ENCODE results near the gene SLC49A4.

SLC49A4 gene

GRCh38 chr3:122755491-122755890 is 39.4 kb upstream of the SLC49A4 start:
- ChIA-PET CTCF (interaction anchor here (0.6 to 1.4 kb wide), 8 partner anchors 11 to 316 kb away, joined by 3 to 4 read pairs (median 3); partner anchors contain the start of genes HSPBAP1 and SEMA5B), POLR2A (no interaction called here)
- no peak for TF ChIP-seq FOXA1 (IDR thresholded peaks at IDR 0.05)
- TF ChIP-seq NFRKB (IDR thresholded peaks at IDR 0.05): no peak
- no peak for TF ChIP-seq TARDBP (IDR thresholded peaks at IDR 0.05)
- TF ChIP-seq SUZ12 (IDR thresholded peaks at IDR 0.05): no peak
- no peak for TF ChIP-seq BHLHE40 (IDR thresholded peaks at IDR 0.05; ENCODE audit: borderline replicate concordance)
- TF ChIP-seq SP1 (IDR thresholded peaks at IDR 0.05): no peak
- no peak for TF ChIP-seq L3MBTL2 (conservative IDR thresholded peaks at IDR 0.05)
- no peak for TF ChIP-seq LEF1 (IDR thresholded peaks at IDR 0.05; ENCODE audit: borderline replicate concordance)
- TF ChIP-seq HDGF (IDR thresholded peaks at IDR 0.05; ENCODE audit: borderline replicate concordance): no peak
- TF ChIP-seq FOXM1 (IDR thresholded peaks at IDR 0.05; ENCODE audit: borderline replicate concordance): no peak
- TF ChIP-seq CTBP1 (IDR thresholded peaks at IDR 0.05; ENCODE audit: borderline replicate concordance): no peak
- TF ChIP-seq ARNT (IDR thresholded peaks at IDR 0.05): no peak
- TF ChIP-seq FOXK2 (IDR thresholded peaks at IDR 0.05): no peak
- no peak for TF ChIP-seq PKNOX1 (IDR thresholded peaks at IDR 0.05)
- TF ChIP-seq ELF4 (IDR thresholded peaks at IDR 0.05): no peak
- TF ChIP-seq ZNF384 (IDR thresholded peaks at IDR 0.05): no peak
- no peak for DNase-seq (ENCODE audit: extremely low spot score)

GRCh38 chr3:122758877-122759560 is 35.9 kb upstream of the SLC49A4 start:
- CTCF ChIA-PET: no interaction called here
- POLR2A ChIA-PET: interaction anchor here (0.7 kb wide), 1 partner anchor 234 kb away, joined by 3 read pairs; no protein-coding TSS in a partner anchor
- TF ChIP-seq L3MBTL2 (conservative IDR thresholded peaks at IDR 0.05): no peak
- no peak for TF ChIP-seq PKNOX1 (IDR thresholded peaks at IDR 0.05)
- TF ChIP-seq SUZ12 (IDR thresholded peaks at IDR 0.05): no peak
- TF ChIP-seq FOXA1 (IDR thresholded peaks at IDR 0.05): no peak
- no peak for TF ChIP-seq TARDBP (IDR thresholded peaks at IDR 0.05)
- TF ChIP-seq SP1 (IDR thresholded peaks at IDR 0.05): no peak
- TF ChIP-seq ELF4 (IDR thresholded peaks at IDR 0.05): no peak
- TF ChIP-seq ARNT (IDR thresholded peaks at IDR 0.05): no peak
- TF ChIP-seq NFRKB (IDR thresholded peaks at IDR 0.05): no peak
- TF ChIP-seq HDGF (IDR thresholded peaks at IDR 0.05; ENCODE audit: borderline replicate concordance): no peak
- TF ChIP-seq ZNF384 (IDR thresholded peaks at IDR 0.05): no peak
- TF ChIP-seq FOXM1 (IDR thresholded peaks at IDR 0.05; ENCODE audit: borderline replicate concordance): no peak
- no peak for DNase-seq (ENCODE audit: extremely low spot score)

GRCh38 chr3:122760453-122761271 is 34.2 kb upstream of the SLC49A4 start:
- TF ChIP-seq NFRKB (IDR thresholded peaks at IDR 0.05) (no peak), ELF4 (IDR thresholded peaks at IDR 0.05) (no peak), ZNF384 (IDR thresholded peaks at IDR 0.05) (no peak), HDGF (IDR thresholded peaks at IDR 0.05; ENCODE audit: borderline replicate concordance) (no peak), FOXM1 (IDR thresholded peaks at IDR 0.05; ENCODE audit: borderline replicate concordance) (no peak), TARDBP (IDR thresholded peaks at IDR 0.05) (no peak), SP1 (IDR thresholded peaks at IDR 0.05) (no peak), L3MBTL2 (conservative IDR thresholded peaks at IDR 0.05) (no peak), BHLHE40 (IDR thresholded peaks at IDR 0.05; ENCODE audit: borderline replicate concordance) (no peak), LEF1 (IDR thresholded peaks at IDR 0.05; ENCODE audit: borderline replicate concordance) (no peak), FOXA1 (IDR thresholded peaks at IDR 0.05) (no peak)
- DNase-seq (ENCODE audit: extremely low spot score): no peak
- ChIA-PET CTCF (no interaction called here), POLR2A (no interaction called here)

GRCh38 chr3:122766430-122766829 is 28.4 kb upstream of the SLC49A4 start:
- TF ChIP-seq ZNF384 (IDR thresholded peaks at IDR 0.05) (no peak), PKNOX1 (IDR thresholded peaks at IDR 0.05) (no peak), HDGF (IDR thresholded peaks at IDR 0.05; ENCODE audit: borderline replicate concordance) (no peak), ARNT (IDR thresholded peaks at IDR 0.05) (no peak), SP1 (IDR thresholded peaks at IDR 0.05) (no peak), TARDBP (IDR thresholded peaks at IDR 0.05) (no peak), CTBP1 (IDR thresholded peaks at IDR 0.05; ENCODE audit: borderline replicate concordance) (no peak), FOXM1 (IDR thresholded peaks at IDR 0.05; ENCODE audit: borderline replicate concordance) (no peak), BHLHE40 (IDR thresholded peaks at IDR 0.05; ENCODE audit: borderline replicate concordance) (no peak)
- POLR2A ChIA-PET: no interaction called here
- no peak for DNase-seq (ENCODE audit: extremely low spot score)
- CTCF ChIA-PET: no interaction called here

GRCh38 chr3:122767540-122768372 is 27.1 kb upstream of the SLC49A4 start:
- ChIA-PET POLR2A (no interaction called here), CTCF (no interaction called here)
- no peak for DNase-seq (ENCODE audit: extremely low spot score)
- TF ChIP-seq HDGF (IDR thresholded peaks at IDR 0.05; ENCODE audit: borderline replicate concordance) (no peak), LEF1 (IDR thresholded peaks at IDR 0.05; ENCODE audit: borderline replicate concordance) (no peak), PKNOX1 (IDR thresholded peaks at IDR 0.05) (no peak), NFRKB (IDR thresholded peaks at IDR 0.05) (no peak), FOXK2 (IDR thresholded peaks at IDR 0.05) (no peak), L3MBTL2 (conservative IDR thresholded peaks at IDR 0.05) (no peak), CTBP1 (IDR thresholded peaks at IDR 0.05; ENCODE audit: borderline replicate concordance) (no peak)

All from HEK293T (cell line).